22Rv1 (cell line): ENCODE results near the gene ARID1B.

Source experiments
- H3K27ac ChIP-seq: fragments of 450-650 bp; 2 replicates; pipeline ENCODE4 v1.5.1; 2017
- CTCF ChIP-seq: fragments of 450-650 bp; IDR thresholded peaks from 2 replicates; pipeline ENCODE4 v1.5.1; 2017; ENCODE audit warnings: mild to moderate bottlenecking
- ZFX ChIP-seq: fragments of 450-650 bp; IDR thresholded peaks from 2 replicates; pipeline ENCODE4 v1.6.1; 2017; ENCODE audit warnings: antibody characterized with exemption, borderline replicate concordance

The ARID1B gene

GRCh38 chr6:156916130-156916801 lies 139.1 kb downstream of the ARID1B start:
- TF ChIP-seq ZFX, result no peak
- TF ChIP-seq CTCF, result no peak
- H3K27ac ChIP-seq, result no peak overlapping the region

DNA sequence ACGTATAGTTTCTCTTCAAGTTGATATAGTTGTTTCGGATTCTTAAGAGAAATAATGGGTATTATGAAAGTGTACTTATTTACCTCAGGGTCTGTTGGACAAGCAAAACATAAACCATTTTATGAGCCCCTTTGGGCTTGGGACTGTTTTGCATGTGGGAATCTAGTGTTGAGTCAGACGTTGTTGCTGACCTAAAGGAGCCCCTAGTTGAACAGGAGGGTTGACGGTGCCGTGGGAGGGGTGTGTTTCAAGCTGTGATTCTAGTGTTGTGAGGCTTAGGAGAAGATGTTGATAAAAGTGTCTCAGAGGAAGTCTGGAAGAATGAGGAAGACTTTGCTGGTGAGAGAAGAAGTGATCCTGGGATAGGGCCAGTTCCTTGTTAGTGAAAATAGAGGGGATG lies 140.0 kb downstream of the ARID1B start:
- H3K27ac ChIP-seq, result no peak overlapping the region
- TF ChIP-seq ZFX, result no peak
- TF ChIP-seq CTCF, result no peak

GRCh38 chr6:156918647-156919046 lies 141.5 kb downstream of the ARID1B start:
- no peak overlapping the region for H3K27ac ChIP-seq
- TF ChIP-seq CTCF (no peak), ZFX (no peak)

DNA sequence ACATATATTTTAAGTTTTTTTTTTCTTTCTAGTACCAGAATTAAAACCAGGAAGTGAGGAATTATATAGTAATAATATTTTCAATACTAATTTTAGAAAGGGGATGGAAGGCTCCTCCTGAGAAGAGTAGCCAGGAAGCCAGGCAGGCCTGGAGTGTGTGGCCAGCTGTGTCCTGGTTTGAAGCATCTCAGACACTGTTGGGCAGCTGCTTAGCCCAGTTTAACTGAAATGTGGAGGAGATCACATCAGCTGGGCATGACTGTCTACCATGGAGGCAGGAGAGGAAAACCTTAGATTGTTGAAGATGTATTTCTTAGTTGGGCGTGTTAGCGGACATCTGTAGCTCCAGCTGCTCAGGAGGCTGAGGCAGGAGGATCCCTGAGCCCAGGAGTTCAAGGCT lies 142.2 kb downstream of the ARID1B start:
- no peak overlapping the region for H3K27ac ChIP-seq
- TF ChIP-seq CTCF, result no peak
- TF ChIP-seq ZFX, result no peak

DNA sequence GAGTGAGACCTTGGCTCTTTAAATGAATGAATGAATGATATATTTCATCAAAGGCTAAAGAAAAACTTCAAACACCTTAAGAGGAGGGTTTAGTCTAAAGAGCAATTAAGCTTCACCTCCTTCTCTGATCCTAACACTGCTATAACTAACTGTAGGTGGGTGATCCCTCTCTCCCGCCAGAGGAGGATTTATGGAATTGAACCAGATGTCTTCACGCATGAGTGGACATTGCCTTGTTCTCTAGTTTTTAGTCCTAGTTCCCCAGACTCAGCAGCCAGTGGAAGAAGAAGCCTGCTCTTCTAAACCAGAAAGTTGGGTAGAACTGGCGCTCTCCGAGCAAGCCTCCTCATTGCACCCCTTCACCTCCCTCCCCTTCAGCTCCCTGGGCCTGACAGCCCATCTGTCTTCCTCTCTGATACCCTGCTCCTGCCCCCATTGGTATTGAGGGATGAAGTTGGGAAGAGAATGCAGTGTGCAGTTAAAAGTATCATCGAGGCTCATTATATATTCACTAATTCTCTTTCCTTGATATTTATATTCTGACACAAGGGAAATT lies 142.7 kb downstream of the ARID1B start:
- TF ChIP-seq CTCF (no peak), ZFX (no peak)
- H3K27ac ChIP-seq, result no peak overlapping the region

- no peak overlapping the region for H3K27ac ChIP-seq
- no peak for TF ChIP-seq CTCF
- TF ChIP-seq ZFX, result no peak
Observed at GRCh38 chr6:156924246-156924645, 147.1 kb downstream of the ARID1B start.

DNA sequence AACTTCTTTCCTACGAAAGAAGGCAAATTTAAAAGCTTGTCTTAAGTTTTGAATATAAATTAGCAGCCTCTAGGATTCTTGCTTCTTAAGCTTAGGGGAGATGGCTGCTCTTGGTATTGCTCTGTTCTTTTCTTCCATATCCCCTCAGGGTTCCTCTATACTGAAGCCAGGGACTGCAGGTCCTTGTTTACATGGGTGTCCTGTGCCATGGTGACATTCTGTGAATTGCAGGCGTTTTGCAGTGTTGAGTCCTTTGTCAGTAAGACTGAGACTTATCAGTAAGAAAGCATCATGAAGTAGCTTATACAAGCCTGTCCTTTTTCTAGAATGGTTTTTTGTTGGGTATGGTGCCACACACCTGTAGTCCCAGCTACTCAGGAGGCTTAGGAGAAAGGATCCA lies 147.8 kb downstream of the ARID1B start:
- no peak for TF ChIP-seq ZFX
- no peak for TF ChIP-seq CTCF
- no peak overlapping the region for H3K27ac ChIP-seq
